HG03460 (cell line): Measurements from ENCODE around the gene HSPA1A.
"Not testable (repeated sequence)": the region's sequence is repeated elsewhere in the genome, so short reads cannot be mapped to it uniquely, and the experiment has no call there.

ENCODE experiments used
- ATAC-seq: cut with Tn5 transposase; IDR thresholded peaks from one replicate; pipeline ENCODE4 v1.9.1; 2021; ENCODE audit not compliant: unreplicated experiment

Gene HSPA1A

DNA sequence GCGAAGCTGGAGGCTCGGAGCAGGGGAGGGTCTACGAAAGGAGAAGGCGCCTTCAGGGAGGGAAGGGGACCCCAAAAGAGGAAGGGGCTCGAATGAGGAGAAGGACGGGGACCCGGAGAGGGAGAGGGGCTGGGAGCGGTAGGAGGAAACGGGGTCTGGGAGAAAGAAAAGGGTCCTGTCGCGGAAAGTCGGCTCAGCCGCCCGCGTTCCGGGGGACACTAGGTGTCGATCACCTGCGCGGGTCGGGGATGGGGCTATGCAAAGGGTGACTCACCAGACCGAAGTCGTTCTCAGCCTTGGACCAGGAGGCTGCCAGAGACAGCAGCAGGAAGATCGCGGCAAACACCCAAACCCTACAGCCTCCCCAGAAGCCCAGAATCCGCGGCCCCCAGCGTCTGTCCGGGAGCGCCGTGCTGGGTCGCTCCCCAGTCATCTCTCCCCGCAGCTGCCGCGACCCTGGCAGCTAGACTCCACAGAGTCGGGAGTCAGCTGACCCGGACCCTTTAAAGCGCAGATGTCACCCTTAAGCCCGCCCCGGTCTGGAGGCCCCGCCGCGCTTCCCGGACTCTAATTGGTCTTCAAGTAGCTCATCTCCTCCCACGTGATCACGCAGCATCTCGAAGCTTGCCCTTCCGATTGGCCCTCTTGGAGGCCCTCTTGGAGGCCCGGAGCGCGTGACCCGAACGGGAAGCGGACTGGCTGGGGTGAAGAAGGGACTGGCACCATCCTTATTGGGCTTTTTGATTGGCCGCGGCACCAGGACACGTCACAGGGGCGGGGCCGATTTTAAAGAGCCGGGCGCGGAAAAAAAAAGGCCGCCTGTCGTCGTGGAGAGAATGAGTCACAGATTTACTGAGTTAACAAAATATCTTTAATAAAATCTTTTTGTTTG lies 47.2 kb downstream of the HSPA1A start, which contains the start of gene NEU1:
NEU1 (minus strand) TSS at position 478 of the 892 bp plus-strand sequence; CDS start at position 433, 45 bp downstream.
- peak; percentile 88 for ATAC-seq

DNA sequence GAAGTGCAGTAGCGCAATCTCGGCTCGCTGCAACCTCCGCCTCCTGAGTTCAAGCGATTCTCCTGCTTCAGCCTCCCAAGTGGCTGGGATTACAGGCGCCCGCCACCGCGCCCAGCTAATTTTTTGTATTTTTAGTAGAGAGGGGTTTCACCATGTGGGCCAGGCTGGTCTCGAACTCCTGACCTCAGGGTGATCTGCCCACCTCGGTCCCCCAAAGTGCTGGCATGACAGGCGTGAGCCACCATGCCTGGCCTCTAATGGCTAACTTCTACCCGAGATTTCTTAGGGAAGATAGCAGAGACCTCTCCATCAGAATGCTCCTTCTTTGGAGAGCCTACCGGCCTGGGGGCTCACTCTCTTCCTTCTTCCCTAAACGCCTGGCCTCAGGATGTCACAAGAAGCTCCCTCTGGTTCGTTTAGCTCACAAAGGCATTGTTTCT lies 48.8 kb downstream of the HSPA1A start:
- not testable (repeated sequence) for ATAC-seq

DNA sequence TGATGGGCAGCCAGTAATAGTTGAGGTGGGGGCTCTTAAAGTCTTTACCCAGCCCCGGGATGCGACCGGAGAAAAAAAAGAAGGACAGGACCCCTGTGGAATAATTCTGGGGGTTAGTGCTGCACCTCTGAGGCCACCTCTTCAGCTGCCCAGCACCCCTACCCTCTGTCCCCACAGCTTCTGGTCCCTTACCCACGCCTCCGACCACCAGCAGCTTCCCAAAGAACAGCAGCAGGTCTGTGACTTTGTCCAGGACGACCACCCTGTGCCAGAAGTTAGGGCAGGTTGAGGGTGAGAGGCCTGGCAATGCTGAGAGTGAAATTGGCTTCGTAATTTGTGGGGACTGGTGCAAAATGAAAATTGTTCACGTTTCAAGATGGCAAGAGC lies 49.5 kb downstream of the HSPA1A start:
- no peak for ATAC-seq

DNA sequence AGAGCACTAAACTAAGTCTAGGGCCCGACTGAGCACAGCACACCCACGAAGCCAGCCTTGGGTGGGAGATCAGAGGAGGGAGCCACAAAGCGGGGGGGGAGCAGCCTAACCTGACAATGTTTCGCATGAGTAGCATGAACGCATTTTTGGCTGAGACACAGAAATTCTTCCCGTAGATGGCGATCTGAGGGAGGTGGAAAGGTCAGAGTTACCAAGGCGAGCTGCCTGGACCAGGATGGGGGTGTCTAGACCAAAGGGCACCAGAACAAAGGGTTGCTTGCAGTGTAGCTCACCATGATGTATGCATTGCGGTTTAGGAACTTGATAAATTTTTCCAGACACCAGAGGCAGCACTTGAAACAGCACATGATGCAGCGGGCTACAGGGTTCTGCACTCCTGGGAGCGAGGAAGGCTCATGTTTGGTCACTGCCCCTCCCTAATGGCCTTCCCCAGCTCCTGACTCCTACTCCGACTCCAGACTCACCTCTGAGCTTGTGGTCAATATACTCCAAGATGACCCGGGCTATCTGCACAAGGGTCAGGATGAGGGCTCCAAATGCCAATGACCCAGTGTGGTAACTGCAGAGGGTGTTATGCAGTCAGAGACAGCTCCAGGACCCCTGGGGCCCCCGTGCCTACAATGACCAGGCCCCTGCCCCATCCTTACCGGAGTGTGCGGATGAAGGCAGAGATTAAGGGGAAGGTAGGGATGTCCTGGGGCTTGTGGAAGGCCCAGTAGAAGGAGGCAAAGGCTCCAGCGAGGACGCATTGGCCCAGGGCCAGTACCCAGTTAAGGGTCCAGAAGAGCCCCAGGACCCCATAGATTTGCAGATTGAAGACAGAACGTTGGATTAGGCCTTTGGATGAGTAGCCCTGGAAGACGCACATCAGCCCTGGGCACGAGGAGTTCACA lies 50.1 kb downstream of the HSPA1A start:
- ATAC-seq: no peak
